GM18519 (cell line): Measurements from ENCODE around the gene NT5DC2.

Source experiments
- ATAC-seq: cut with Tn5 transposase; IDR thresholded peaks from one replicate; pipeline ENCODE4 v1.9.1; 2021; ENCODE audit warnings: mild to moderate bottlenecking, moderate library complexity; ENCODE audit not compliant: unreplicated experiment, low FRiP score

The NT5DC2 gene

GRCh38 chr3:52533623-52534280 lies at the start of gene NT5DC2:
Gene NT5DC2, minus strand, starts transcription at chr3:52533857. Its CDS starts 120 bp downstream, at chr3:52533737.
- ATAC-seq: no peak

- no peak for ATAC-seq
These were observed 40.7 kb upstream of the NT5DC2 start for GRCh38 chr3:52574056-52574965.

- ATAC-seq: no peak
These were observed 38.6 kb upstream of the NT5DC2 start for GRCh38 chr3:52572221-52572620.

- no peak for ATAC-seq
These were observed 36.4 kb upstream of the NT5DC2 start for GRCh38 chr3:52570076-52570475.

- ATAC-seq: no peak
These were observed 34.4 kb upstream of the NT5DC2 start for GRCh38 chr3:52568069-52568468.

- ATAC-seq: no peak
These were observed 30.3 kb upstream of the NT5DC2 start for GRCh38 chr3:52563984-52564383.

GRCh38 chr3:52561028-52561747 lies 27.5 kb upstream of the NT5DC2 start:
- ATAC-seq: no peak

GRCh38 chr3:52558436-52558835 lies 24.8 kb upstream of the NT5DC2 start:
- ATAC-seq: no peak

- ATAC-seq: no peak
These were observed 23.6 kb upstream of the NT5DC2 start for GRCh38 chr3:52557011-52557960.

GRCh38 chr3:52555056-52555455 lies 21.4 kb upstream of the NT5DC2 start:
- ATAC-seq: no peak

GRCh38 chr3:52554026-52554755 lies 20.5 kb upstream of the NT5DC2 start:
- no peak for ATAC-seq

- ATAC-seq: no peak
These were observed 18.4 kb upstream of the NT5DC2 start for GRCh38 chr3:52552089-52552488.

- no peak for ATAC-seq
These were observed 17.5 kb upstream of the NT5DC2 start for GRCh38 chr3:52551118-52551517.

GRCh38 chr3:52547143-52547542 lies 13.5 kb upstream of the NT5DC2 start:
- ATAC-seq: no peak

- ATAC-seq: no peak
These were observed 12.6 kb upstream of the NT5DC2 start for GRCh38 chr3:52546111-52546901.

GRCh38 chr3:52544937-52545336 lies 11.3 kb upstream of the NT5DC2 start:
- ATAC-seq: no peak

- no peak for ATAC-seq
These were observed 7.4 kb upstream of the NT5DC2 start for GRCh38 chr3:52541050-52541449.

GRCh38 chr3:52539010-52539653 lies 5.5 kb upstream of the NT5DC2 start:
- ATAC-seq: no peak
